VCaP (cell line): ENCODE measurements around the gene DNER.

Experiments used
- H3K27ac ChIP-seq: fragments of 450-650 bp; 2 replicates; pipeline ENCODE4 v1.5.1; 2017
- TF ChIP-seq, protein P1 (sequence below): fragments of 450-650 bp; conservative IDR thresholded peaks from 2 replicates; pipeline ENCODE4 v1.5.1; 2017; ENCODE audit warnings: mild to moderate bottlenecking, moderate library complexity

Gene DNER

DNA sequence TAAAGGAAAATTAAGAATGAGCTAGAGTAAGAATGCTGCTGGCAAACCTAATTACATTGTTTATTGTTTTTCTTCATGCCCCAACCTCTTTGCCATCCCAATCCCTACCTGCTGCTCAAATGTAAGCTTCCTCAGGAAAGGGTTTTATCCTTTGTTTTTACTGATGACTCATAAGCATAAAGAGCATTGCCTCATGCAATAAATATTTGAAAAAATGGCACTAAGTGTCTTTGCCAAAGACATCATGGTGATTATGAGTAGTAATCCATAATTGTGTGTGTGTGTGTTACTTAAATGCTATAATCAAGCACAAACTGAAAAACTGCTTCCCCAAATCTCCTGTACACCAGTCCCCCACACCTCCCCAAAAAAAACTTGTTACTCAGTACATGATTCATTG, 53.4 kb downstream of the DNER start:
- H3K27ac ChIP-seq = no peak overlapping the region
- TF ChIP-seq, protein P1, sequence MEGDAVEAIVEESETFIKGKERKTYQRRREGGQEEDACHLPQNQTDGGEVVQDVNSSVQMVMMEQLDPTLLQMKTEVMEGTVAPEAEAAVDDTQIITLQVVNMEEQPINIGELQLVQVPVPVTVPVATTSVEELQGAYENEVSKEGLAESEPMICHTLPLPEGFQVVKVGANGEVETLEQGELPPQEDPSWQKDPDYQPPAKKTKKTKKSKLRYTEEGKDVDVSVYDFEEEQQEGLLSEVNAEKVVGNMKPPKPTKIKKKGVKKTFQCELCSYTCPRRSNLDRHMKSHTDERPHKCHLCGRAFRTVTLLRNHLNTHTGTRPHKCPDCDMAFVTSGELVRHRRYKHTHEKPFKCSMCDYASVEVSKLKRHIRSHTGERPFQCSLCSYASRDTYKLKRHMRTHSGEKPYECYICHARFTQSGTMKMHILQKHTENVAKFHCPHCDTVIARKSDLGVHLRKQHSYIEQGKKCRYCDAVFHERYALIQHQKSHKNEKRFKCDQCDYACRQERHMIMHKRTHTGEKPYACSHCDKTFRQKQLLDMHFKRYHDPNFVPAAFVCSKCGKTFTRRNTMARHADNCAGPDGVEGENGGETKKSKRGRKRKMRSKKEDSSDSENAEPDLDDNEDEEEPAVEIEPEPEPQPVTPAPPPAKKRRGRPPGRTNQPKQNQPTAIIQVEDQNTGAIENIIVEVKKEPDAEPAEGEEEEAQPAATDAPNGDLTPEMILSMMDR = no peak

DNA sequence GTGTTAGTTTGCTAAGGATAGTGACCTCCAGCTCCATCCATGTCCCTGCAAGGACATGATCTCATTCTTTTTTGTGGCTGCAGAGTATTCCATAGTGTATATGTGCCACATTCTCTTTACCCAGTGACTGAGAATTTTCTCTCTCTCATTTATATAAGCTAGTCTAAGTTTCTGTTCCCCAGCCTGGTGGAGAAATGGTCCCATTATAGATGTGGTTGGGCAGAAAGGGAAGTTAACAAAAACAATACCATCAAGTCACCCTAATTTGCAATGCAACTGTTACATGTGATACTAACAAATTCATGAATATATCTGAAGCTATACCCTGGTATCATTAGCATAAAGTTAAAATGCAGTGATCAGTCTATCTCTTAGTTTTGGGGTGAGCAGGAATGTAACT, 54.0 kb downstream of the DNER start:
- TF ChIP-seq, protein P1 = no peak

DNA sequence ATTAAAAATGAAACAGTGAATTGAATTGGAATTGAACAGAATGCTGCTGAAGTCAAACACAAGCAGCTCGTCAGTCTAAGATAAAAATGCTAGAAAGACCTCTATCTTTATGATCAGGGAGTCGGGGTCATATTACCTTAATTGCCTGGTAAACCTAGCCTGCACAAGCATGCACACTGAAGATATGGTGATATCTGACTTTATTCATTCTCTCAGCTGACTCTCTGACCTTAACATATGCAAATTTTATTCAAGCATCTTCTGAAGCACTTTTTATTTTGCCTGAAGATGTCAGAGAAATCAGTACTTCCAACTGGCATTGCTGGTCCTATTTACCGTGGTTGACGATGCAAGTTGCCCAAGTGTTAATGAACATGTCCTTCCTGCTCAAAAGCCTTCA, 56.4 kb downstream of the DNER start:
- TF ChIP-seq, protein P1 = no peak
- H3K27ac ChIP-seq = no peak overlapping the region

More for the DNA sequence above, 54.0 kb downstream of the DNER start:
- no peak overlapping the region for H3K27ac ChIP-seq

DNA sequence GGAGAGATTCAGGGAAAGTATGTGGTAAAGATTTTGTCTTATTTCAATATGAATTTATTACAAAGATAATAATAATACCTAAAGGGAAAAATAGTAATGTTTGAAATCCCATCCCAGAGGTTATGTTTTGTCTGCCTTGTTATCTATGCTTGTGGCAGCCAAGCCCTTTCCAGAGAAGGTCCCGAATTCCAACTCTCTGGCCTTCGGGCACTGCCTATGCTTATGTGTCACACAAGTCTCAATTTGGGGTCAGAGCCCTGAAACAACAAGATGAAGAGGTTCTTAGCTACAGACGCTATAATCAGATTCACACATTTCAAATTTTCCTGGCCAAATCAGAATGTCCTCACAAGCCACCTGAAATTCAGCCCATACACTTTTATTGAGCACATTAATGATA, 59.9 kb downstream of the DNER start:
- no peak overlapping the region for H3K27ac ChIP-seq
- TF ChIP-seq, protein P1 = no peak

DNA sequence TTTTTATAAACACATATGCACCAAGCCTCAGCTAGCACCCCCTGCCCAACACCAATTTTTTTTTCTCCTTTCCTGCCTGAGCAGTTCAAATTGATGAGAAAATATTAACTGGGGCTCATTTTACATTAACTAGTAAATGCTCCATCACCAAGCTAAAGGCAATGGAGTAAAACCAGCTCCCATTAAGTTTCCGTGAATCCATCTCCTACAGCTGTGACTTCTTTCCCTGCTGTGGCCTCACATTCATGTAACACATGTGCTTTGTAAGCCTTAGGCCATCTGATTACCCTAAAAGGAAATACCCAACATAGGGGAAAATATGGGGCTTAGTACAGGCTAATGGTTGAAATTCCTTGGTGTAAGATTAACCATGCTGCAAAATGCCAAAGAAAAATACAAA, 60.8 kb downstream of the DNER start:
- TF ChIP-seq, protein P1 = no peak
- no peak overlapping the region for H3K27ac ChIP-seq

DNA sequence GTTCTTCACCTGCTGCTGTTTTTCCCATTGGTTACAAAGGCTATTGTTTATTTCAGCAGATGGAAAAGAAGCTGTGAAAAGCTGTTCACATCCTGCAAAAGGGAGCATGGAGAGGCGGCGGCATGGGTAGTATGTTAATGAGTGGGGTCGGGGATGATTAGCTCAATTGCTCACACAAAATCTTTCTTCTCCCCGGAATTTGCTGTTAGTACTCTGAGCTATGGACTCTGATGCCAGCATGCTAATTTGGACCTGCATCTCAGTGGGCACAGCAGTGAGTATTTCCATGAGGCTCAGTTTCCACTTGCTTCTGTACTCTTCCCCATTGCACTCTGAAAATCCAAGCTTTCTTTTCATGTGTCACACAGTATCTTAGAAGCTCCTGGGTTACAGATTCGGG, 61.6 kb downstream of the DNER start:
- TF ChIP-seq, protein P1 = no peak
- no peak overlapping the region for H3K27ac ChIP-seq

DNA sequence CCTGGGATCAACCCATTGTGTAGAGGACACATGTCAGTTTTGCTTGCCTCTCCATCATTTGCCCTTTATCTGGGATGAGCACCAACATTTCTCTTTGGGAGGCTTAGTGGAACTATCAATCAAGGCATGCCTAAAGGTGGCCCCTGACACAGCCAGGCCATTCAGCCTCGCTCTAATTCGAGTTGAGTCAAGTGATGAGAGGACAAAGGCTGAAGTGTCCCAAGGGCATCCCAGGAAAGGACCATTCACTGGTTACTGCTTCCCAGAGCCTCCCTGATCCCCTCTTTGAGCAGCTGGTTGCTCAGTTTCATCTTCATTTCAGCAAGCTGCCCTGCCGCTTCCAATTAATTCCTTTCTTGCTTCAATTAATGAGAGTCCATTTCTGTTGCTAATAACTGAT, 63.5 kb downstream of the DNER start:
- no peak overlapping the region for H3K27ac ChIP-seq
- TF ChIP-seq, protein P1 = no peak

DNA sequence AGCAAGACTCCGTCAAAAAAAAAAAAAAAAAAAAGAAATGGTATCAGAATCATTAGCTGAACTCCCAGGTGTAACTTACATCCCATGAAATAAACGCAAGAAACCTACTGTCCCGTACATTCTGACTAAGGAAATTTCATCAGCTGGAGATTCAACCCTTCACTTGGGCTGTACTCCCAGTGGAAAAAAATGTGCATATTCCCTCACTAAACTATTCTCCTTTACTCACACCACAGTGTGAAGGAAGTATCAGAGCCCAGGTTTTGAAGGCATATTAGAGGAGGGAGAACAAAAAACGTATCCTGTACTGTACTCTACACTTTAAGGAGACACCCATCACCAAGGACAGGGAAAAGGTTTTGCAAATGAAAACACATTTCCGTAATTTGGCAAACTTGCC, 64.3 kb downstream of the DNER start:
- H3K27ac ChIP-seq = no peak overlapping the region
- TF ChIP-seq, protein P1 = no peak
